Measurements from ENCODE around the gene BAK1.
A peak's percentile ranks its signal among the peaks of the same experiment; 100 is the strongest.
"Not testable (repeated sequence)": the region's sequence is repeated elsewhere in the genome, so short reads cannot be mapped to it uniquely, and the experiment has no call there.

The BAK1 gene

DNA sequence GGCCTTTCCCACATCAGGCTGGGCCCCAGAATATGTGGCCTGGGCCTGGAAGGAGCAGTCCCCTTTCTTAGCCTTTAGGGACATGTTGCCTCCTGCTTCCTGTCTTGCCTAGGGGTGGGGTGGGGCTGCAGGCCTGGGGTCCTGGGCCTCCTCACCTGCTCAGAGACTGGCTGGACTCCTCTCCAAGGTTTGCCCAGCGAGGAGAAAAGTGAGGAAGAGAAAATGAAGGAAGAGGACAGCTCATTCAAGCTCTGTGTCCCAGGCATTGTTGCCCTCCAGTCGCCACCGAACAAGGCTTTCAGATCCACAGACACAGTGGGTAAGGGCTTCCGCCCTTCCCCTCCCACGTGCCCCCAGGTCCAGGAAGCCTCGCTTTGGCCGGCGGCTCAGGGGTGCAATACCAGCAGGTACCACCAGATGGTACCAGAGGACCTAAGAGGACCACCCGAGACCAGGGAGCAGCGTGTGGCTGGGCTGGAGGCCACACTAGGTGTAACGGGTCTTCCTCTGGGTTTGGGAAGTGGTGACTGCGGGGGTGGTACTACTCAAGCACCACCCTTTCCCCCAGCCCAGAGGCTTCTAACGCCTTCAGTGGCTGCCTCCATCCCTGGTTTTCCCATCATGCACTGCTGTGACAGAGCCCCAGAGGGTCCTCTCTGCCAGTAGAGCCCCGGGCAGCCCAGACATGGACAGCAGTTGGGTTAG, 5.5 kb upstream of the BAK1 start:
- DNase-seq: peak; percentile 53 to 88

DNA sequence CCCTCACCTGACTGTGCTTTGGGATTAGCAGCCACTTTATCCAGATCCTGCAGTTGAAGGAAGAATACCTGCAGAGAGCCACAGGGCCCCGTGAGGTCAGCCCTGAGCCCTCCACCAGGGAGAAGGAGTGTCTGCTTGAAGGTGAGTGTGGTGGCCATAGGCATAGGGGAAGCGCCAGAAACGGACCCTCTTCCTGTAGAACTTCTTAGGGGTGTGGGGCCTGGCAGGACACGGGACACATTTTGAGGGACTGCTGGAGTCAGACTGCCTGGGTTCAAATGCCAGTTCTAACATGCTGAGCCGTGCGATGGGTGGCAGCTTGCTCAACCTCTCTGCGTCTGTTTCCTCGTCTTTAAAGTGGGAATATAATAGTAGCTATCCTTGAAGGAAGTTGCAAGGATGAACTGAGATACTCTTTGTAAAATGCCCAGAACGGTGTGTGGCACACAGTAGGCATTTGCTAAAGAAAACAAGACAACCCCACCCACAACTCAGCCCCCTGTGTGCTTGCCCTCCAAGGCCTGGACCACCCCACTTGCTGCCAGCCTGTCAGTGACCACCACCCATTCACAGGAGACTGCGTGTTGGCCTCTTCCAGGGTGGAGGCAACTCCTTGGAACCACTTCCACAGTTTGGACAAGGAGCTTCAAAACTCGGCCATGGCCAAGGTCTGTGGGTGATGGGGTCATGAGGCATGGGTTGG, 4.8 kb upstream of the BAK1 start:
- DNase-seq: no peak

DNA sequence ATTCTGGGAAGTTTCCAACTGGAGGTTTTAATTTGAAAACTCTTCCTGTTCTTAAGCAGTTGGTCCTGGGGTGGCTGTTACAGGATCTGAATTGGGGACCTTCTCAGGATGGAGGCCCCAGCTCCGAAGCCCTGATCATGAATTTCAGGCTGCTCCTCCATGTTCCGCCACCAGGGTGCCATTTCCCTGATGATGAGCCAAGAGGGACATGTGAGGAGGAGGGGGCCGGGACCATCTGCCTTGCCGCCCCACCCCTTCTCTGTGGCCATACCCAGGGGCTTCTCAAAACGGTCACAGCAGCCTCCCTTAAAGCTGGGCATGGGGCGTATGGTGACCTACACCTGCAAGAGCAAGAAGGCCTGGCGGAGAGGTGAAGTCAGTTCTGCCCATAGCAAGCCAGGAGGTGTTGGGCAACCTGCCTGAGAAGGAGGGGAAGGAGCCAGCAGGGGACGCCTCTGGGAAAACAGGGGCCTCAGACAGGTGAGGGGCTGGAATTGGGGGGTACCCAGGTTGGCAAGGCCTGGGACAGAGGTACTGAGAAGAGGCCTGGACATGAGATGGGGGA, 3.6 kb upstream of the BAK1 start:
- DNase-seq: no peak

DNA sequence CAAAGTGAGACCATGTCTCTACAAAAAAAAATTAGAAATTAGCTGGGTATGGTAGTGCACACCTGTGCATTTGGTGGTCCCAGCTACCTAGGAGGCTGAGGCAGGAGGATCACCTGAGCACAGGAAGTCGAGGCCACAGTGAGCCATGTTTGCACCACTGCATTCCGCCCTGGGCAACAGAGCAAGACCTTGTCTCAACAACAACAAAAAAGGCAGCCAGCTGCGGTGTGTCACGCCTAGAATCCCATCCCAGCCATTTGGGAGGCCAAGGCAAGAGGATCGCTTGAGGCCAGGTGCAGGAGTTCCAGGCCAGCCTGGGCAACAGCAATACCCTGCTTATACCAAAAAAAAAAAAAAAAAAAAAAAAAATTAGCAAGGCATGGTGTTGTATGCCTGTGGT, 1.1 kb upstream of the BAK1 start:
- no peak for DNase-seq

DNA sequence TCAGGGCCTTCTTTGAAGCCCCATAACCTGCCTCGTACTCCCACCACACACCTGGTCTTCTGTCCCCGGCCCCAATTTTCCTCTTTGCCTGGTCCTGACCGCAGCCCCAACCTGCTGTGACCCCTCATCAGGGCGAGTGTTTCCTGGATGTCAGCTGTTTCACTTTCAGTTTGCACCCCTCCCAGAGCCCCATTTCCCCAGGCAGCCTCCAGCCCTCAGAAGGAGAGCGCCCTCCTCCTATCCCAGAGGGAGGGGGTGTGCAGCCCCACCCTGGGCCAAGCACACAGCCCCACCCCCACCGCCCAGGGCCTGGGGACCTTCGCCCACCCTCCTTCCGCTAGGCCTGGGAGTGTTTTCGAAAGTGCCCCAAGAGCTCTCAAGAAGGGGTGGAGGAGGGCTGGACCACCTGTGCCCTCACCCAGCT, 1.5 kb downstream of the BAK1 start:
- DNase-seq: peak in 1 of 2 donors; percentile 24

DNA sequence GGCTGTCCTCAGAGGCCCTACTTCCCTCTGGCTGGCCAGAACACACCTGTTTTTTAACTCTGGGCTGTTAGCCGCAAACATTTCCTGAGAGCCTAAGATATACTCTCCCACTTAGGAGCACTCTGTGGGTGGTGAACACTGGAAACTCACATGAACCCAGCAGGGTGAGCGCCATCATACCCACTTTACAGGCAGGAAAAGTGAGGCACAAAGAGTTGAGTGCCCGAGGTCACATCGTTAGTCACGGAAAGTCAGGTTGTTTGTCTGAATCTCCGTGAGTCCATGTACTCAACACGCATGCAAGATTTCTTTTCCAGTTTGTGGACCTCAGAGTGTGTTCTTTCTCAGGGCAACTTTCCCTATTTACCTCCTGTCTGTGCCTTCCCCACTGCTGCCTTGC, 1.9 kb downstream of the BAK1 start:
- DNase-seq: no peak

DNA sequence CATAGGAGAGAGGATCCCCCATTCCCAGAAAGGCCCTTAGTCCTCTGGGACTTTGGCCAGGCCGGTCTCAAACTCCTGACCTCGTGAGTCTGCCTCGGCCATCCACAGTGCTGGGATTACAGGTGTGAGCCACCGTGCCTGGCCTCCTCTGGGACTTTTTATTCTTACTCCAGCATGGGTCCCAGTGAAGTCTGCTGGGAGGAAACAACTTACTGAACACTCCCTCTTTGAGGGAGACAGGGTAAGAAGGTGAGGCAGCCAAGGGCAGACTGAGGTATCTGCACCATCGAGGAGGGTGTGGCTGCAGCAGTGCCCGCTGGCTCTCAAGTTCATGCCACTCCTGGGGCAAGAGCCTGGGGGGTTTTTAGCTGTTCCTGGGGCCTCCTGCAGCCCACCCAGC, 2.4 kb downstream of the BAK1 start:
- DNase-seq: no peak

DNA sequence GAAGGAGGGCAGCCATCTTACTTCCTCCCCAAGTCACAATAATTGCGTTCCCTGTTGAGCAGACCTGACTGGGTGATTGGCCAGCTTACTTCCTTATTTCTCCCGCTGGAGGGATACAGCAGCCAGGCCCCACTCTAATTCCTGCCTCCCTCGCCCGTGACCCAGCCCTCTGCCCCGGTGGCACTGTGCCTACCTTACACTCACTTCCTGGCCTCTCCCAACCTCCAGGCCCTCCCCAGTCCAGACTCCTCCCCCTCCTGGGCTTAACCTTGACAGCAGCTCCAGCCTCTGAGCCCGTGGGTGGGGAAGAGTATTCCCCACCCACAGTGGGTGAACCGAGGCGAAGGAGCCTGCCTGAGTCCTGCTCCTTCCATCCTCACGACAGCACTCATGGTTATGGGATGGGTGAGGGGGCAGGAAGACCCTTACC, 3.0 kb downstream of the BAK1 start:
- peak; percentile 59 to 88 for DNase-seq

DNA sequence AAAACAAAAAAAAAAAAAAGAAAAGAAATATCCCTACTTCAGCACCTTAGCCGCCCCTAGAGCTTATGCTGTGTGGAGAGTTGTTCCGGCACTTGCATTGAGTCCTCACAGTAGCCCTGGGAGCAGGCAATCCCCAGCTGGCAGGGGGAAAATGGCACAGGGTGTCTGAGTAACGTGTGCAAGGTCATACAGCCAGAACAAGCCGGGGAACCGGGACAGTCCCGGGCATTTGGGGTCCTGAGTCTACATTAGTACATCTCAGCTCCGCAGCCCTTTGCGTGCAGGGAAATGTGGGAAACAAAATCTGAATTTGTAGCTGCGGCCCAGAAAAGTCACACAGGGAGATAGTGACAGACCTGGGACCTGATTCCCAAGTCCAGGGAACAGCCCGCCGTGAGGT, 3.4 kb downstream of the BAK1 start:
- no peak for DNase-seq

DNA sequence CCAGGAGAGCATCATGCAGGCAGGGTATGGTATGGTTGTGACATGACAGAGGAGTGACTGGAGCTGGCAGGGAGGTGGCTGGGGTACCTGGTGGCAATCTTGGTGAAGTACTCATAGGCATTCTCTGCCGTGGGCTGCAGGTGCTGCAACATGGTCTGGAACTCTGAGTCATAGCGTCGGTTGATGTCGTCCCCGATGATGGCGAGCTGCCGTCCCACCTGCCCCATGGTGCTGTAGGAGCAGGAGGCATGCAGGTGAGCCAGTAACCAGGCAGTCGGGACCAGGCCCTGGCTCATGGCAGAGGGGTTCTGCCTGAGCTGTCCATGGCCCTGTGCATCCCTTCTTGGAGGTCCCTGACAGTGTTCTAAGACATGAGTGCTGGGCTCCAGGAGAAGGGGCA, 4.9 kb downstream of the BAK1 start:
- no peak for DNase-seq

DNA sequence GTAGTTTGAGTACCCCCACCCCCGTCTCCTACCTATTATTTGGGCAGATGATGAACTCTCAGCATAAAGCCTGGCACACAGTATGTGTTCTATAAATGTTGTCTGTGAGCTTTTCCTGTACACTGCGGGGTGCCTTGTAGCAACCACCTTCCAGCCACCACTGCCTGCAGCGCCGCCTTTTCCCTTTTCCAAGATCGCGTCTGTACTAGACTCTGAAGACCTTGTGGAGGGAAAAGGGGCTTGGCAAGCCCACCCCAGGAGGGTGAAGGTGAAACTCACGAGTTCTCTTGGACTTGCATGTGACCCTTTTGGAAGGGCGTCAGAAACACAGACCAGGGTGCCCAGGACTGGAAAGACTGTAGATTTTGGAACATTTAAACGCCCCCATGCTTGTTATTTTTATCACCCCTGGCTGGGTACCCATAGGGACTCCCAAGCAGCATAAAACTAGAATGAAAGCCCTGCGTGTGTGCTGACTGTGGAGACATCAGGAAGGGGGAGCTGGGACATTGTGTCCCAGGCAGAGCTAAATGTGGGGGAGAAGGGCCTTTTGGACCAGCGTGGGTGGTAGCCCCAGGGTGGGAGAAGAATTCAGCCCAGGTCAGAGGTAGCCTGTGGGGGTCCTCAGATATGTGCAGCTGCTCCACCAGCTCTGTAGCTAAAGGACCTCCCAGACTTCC, 8.3 kb downstream of the BAK1 start:
- DNase-seq: no peak

DNA sequence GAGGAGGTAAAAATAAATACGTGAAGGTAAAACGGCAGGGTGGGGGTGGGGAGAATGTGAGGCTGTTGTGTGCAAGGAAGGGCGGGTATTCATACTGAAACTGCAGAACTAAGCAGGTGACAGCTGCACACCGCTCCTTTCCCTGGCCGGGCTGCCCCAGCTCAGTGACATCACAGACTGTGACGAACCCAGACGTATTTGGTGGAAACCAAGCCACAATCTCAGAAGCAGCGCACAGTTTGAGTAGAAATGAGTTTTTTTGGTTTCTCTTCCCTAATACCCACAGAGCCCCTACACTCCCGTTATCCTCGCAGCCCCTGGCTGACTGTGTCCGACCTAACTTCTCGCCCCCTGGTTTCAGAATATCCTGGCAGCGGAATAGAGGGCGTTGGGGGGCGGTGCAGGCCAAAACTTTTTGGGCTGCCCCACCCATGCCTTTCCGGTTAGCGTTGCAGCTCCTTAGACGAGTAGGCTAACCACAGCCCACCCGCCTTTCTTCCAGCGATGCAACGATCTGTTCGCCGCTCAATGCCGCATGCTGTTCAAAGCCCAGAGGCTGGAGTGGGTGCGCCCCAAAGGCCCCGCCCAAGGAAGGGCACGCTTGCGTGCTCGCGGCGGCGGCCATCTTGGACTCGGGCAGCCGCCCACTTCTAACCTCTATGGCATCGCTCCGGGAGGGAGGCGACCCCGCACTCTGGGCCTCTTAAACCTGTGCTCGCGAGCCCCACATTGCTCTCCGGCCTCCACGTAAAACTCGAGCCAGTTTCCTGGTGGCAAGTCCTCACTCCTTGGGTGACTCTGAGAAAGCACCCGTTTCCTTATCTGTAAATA, 9.1 kb downstream of the BAK1 start:
- peak; percentile 69 to 78 for DNase-seq

DNA sequence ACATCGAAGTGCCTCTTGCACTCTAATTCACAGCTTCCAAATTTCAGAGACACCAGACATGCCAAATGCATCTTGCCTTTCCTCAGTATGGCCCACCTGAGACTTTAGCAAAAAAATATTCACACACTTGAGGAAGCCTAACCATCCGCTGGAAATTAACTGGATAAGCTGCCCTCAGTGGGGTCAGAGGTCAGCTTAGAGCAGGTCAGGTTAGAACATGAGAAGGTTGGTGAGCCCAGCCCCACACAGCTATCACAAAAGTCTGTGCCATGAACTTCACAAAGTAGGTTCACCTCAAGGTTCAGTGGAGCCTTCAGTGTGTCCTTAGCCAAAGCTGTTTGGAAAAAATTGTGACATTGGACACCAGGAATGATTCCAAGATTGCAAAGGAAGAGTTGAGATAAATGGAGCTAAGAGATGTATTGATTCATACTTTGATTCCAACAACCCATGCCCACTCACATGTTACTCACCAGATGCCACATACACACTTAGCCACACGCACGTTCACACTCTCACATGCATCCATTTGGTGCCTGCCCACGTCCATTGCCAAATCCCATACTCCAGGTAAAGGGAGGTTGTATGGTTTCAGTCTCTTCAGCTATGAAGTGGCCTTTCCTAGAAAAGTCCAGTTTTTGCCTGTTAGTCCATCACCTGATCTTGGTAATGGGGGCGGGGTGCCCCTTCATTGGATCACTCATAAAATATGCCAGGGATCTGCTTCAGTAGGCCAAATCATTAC, 11.1 kb downstream of the BAK1 start:
- DNase-seq: no peak

DNA sequence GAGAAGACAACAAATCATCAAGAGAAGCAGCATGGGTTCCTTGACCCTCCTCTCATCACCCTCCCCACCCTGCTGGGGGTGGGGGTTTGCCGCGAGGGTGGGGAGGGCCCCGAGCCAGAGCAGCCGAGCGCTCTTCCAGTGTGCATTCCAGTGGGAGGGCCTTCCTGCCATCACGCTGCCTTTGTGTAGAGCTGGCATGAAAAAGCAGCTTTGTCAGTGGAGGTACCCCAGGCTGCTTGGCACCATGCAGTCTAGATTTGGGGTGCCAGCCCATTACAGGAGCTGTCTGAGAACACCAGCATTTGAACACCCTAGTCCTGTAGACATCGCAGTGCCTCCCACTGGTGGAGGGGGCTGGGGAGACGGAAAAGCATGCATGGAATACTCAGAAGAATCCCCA, 12.2 kb downstream of the BAK1 start:
- no peak for DNase-seq

DNA sequence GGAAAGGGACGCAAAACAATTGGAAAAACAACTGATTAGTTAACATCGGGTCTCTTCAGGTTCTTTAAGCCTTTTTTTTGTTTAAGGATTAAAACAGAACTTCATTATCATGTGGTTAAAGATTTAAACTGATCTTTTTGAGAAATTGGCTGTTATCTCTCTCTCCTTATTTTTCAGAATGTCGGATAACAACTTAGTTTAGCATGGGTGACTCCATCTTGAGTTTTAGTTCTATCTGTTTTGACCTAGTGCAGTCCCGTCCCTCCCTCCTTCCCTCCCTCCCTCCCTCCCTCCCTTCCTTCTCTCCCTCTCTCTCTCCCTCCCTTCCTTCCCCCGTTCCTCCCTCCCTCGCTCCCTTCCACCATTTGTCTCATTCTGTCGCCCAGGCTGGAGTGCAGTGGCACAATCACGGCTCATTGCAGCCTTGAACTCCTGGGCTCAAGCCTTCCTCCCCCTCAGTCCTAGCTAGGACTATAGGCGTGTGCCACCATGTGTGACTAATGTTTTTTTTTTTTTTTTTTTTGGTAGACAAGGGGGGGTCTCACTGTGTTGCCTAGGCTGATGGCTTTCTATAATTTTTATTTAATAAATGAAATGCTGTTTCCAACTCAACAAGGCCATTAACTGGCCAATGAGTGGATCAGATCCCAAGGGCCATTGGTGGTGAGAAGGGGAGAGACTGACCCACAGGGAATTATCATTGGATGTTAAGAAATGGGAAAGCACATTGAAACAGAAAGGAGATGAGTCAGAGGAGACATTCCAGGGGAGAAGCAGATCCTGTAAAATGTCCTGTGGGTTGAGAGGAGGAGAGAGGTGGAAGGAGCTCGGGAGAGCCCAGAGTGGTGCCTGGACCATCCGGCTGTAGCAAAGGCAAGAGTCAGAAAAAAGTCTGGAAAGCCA, 13.6 kb downstream of the BAK1 start:
- DNase-seq: no peak

DNA sequence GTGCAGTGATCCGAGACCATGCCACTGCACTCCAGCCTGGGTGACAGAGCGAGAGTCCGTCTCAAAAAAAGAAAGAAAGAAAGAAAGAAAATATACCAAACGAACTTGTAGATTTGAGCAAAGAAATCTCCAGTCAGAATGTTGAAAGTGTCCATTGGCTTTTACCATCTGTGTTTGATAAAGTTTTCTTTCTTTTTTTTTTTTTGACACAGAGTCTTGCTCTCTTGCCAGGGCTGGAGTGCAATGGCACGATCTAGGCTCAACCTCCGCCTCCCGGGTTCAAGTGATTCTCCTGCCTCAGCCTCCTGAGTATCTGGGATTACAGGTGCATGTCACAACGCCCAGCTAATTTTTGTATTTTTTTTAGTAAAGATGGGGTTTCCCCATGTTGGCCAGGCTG, 21.3 kb downstream of the BAK1 start:
- no peak for DNase-seq

DNA sequence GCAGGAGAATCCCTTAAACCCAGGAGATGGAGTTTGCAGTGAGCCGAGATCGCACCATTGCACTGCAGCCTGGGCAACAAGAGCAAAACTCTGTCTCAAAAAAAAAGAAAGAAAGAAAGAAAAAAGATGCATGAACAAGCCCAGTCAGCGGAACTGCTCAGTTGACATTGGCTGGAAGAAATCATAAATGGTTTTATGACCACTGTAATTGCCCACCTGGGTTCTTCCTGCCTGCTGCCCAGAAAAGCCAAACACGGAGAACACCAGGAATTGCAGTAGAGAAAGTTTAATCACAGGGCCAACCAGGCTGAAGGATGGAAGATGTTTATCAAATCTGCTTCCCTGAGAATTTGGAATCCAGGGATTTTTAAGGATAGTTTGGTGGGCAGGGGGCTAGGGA, 22.7 kb downstream of the BAK1 start:
- no peak for DNase-seq

DNA sequence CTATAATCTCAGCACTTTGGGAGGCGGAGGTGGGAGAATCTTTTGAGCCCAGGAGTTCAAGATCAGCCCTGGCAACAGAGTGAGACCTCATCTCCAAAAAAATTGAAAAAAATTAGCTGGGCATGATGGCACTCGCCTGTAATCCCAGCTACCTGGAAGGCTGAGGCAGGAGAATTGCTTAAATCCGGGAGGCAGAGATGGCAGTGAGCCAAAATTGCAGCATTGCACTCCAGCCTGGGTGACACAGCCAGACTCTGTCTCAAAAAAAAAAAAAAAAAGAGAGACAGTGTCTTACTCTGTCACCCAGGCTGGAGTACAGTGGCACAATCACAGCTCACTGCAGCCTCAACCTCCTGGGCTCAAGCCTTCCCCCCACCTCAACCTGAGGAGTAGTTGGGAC, 27.2 kb downstream of the BAK1 start:
- DNase-seq: not testable (repeated sequence)

DNA sequence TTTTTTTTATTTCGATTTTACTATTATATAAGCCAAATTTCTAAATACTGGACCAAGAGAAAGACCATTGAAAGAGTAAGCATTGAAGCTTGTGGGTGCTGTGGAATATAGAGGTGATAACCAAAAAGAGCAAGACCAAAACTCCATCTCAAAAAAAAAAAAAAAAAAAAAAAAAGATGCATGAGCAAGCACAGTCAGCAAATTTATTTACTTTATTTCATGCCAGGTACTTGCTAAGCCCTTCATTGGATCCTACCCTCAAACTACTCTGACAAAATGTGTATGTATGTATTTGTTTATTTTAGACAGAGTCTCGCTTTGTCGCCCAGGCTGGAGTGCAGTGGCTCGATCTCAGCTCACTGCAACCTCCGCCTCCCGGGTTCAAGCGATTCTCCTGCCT, 27.8 kb downstream of the BAK1 start:
- DNase-seq: no peak

DNA sequence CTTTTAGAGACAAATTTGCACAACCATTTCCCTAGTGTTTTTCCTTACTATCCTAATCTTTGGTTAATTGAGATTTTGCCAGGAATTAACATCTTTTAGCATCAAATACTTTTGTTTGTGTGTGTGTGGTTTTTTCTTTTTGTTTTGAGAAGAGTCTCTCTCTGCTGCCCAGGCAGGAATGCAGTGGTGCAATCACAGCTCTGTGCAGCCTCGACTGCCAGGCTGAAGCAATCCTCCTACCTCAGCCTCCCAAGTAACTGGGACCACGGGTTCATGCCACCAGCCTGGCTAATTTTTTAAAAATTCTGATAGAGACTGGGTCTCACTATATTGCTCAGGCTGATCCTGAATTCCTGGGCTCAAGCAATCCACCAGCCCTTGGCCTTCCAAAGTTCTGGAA, 28.5 kb downstream of the BAK1 start:
- no peak for DNase-seq

DNA sequence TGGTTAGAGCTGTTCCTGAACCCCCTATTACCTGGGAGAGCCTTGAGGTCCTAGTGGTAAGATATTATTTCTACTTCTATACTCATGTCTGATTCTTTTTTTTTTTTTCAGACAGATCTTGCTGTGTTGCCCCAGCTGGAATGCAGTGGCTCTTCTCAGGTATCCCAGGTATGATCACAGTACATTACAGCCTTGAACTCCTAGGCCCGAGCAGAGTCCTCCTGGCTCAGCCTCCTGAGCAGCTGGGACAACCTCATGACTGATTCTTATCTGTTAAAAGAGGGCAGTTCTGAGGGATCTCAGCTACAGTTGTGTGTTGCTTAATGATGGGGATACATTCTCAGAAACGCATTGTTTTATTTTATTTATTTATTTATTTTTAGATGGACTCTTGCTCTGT, 30.2 kb downstream of the BAK1 start:
- DNase-seq: no peak
